Heart right ventricle (tissue), 16 donors: Measurements from ENCODE around the gene IPO4. TPM values are rescaled to one million over a fixed set of nuclear protein-coding genes. Genes with fewer than 3 reads are reported as not detected.
A peak's percentile ranks its signal among the peaks of the same experiment; 100 is the strongest.

Experiments used
- ATAC-seq, 8 donors: fragments of 200-7000 bp; cut with Tn5 transposase; one replicate each; pipeline ENCODE4 v1.9.1; 2020; ENCODE audit warnings: mild to moderate bottlenecking in 8 of 8, moderate library complexity in 8 of 8, moderate number of reproducible peaks in 1 of 8
- DNase-seq, 2 donors: peaks; one replicate each; pipeline ENCODE4 v3.0.0-alpha.2; 2020
- H3K27ac ChIP-seq, 10 donors: fragments of 200-600 bp; sonication (generic) in 2 of 10; one replicate each; pipeline versions ENCODE4 v1.5.0 to v1.8.0; 2020 to 2022; ENCODE audit warnings: mild to moderate bottlenecking in 3 of 10
- H3K27me3 ChIP-seq, 7 donors: fragments of 200-600 bp; one replicate each; pipeline ENCODE4 v1.8.0; 2021 to 2022; ENCODE audit warnings: mild to moderate bottlenecking in 2 of 7
- H3K36me3 ChIP-seq, 9 donors: fragments of 200-600 bp; sonication (generic) in 1 of 9; one replicate each; pipeline versions ENCODE4 v1.5.0 to v1.8.0; 2020 to 2022; ENCODE audit warnings: mild to moderate bottlenecking in 2 of 9
- H3K4me1 ChIP-seq, 9 donors: fragments of 200-600 bp; sonication (generic) in 1 of 9; one replicate each; pipeline versions ENCODE4 v1.5.0 to v1.8.0; 2020 to 2022; ENCODE audit warnings: mild to moderate bottlenecking in 4 of 9
- H3K4me3 ChIP-seq, 10 donors: fragments of 200-600 bp; sonication (generic) in 2 of 10; one replicate each; pipeline versions ENCODE4 v1.5.0 to v1.8.0; 2020 to 2022; ENCODE audit warnings: mild to moderate bottlenecking in 7 of 10, moderate library complexity in 2 of 10
- H3K9me3 ChIP-seq, 11 donors: fragments of 200-600 bp in 10 of 11; sonication (generic) in 2 of 11; one replicate each; pipeline versions ENCODE4 v1.5.0 to v1.8.0; 2013 to 2022; ENCODE audit warnings: mild to moderate bottlenecking in 2 of 11, control low read depth in 1 of 11, moderate library complexity in 1 of 11
- WGBS, 2 donors: extraction: QIAGEN DNeasy Blood & Tissue Kit; methylation state at CpG; one replicate each; pipeline ENCODE4 v1.1.7; 2013; ENCODE audit warnings: inconsistent platforms in 1 of 2; 5-methylcytosine and 5-hydroxymethylcytosine counted together
- intact Hi-C, 10 donors: fragments of 100-400 bp; cut with DNase I; formaldehyde crosslinking; loops; one replicate each; pipeline versions ENCODE4 v1.11.1 to v1.14.2; 2022
- polyA plus RNA-seq, 2 donors: library from polyadenylated mRNA; stranded (reverse); fragments of 200-250 nt; gene quantifications; one replicate each; pipeline ENCODE4 v1.2.3, GENCODE V29; 2013
- total RNA-seq, 10 donors: library from RNA; stranded (reverse); fragmentation: NEBNext Ultra II Directional in 3 of 10; extraction: Animal tissue kit (Norgen Biotek cat#: 25700) in 3 of 10; gene quantifications; one replicate each; pipeline versions ENCODE4 v1.2.1 to v1.2.4, GENCODE V29; 2021 to 2023
- TF ChIP-seq, protein P1 (sequence below), 9 donors: fragments of 200-600 bp; sonication (generic) in 2 of 9; IDR thresholded peaks; one replicate each; pipeline versions ENCODE4 v1.5.0 to v1.8.0; 2021 to 2022; ENCODE audit warnings: antibody characterized with exemption in 9 of 9, mild to moderate bottlenecking in 5 of 9, moderate library complexity in 1 of 9
- donor health status: Arrhythmogenic right ventricular cardiomyopathy.
- donor health status: ischemic (EF 13 %, LVEDD 7.1; RV severe dilation, severe dysfunction).
- donor health status: healthy with polysubstance abuse.
- donor health status: DM: no; HTN: yes; CAD: no.
- donor health status: DM: no; HTN: no; CAD: no.
- donor health status: ischemic (EF 25% LVEDD 6.9; RV normal size, moderate dysfunction).
- donor health status: ischemic (EF 25% LVEDD 5.7; RV mildly dilated, moderate dysfunction).
- donor health status: healthy.
- donor health status: DM: yes; HTN: yes; CAD: no.
- donor health status: Ischemic cardiomyopathy.
- donor health status: ischemic (EF 35%, LVEDD 5.7; RV mildly dilated, moderate dysfunction).
- donor health status: nonischemic (EF 11% LVEDD 7.7; RV severe dilation, severe dysfunction).
- donor health status: DM: yes; HTN: yes; CAD: no.
- donor health status: PGD.
- donor health status: ischemic (EF 29% LVEDD 5.4; RV normal size, mild dysfunction).
- donor health status: nonischemic (EF 23%, LVEDD 6.1; RV moderate dilation, normal function).

Gene IPO4
- total and polyA plus RNA-seq, 12 donors = 4.4 to 23.8 (median 12.6) TPM

DNA sequence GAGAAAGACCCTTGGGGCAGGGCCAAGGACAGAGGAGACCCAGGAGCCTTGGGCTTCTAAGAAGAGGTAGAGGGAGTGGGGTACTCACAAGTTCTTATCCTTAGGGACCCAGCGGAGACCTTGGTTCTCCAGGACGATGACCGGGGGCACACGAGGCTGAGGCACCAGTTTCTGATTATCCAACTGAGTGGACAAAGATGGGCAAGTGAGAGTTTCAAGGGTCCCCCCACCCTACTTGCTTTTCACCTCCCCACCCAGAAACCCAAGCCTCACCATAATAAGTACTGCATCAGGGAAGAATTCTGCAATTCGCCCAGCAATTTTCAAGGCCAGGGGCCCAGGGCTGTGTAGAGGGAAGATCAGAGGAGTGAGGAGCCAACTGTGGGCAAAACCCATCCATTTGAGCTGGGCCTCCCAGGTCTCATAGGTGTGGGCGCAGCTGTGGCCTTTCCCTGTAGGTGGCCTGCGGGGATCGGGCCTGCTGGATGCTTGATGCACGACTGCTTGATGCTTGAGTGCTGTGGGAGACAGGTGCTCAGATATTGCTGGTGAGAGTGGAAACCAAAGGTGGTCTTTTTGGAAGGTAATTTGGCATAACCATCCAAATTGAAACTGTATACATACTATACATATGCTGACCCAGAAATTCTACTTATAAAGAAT is 49.2 kb downstream of the IPO4 start:
- H3K4me1 ChIP-seq = peaks cover 14 to 68% (median 44%) of the 10 kb centered on the region in 9 donors
- peak overlapping the region in 3 of 10 donors; percentile 70 to 88 (median 85) for H3K4me3 ChIP-seq
- intact Hi-C loops = no loop called here

DNA sequence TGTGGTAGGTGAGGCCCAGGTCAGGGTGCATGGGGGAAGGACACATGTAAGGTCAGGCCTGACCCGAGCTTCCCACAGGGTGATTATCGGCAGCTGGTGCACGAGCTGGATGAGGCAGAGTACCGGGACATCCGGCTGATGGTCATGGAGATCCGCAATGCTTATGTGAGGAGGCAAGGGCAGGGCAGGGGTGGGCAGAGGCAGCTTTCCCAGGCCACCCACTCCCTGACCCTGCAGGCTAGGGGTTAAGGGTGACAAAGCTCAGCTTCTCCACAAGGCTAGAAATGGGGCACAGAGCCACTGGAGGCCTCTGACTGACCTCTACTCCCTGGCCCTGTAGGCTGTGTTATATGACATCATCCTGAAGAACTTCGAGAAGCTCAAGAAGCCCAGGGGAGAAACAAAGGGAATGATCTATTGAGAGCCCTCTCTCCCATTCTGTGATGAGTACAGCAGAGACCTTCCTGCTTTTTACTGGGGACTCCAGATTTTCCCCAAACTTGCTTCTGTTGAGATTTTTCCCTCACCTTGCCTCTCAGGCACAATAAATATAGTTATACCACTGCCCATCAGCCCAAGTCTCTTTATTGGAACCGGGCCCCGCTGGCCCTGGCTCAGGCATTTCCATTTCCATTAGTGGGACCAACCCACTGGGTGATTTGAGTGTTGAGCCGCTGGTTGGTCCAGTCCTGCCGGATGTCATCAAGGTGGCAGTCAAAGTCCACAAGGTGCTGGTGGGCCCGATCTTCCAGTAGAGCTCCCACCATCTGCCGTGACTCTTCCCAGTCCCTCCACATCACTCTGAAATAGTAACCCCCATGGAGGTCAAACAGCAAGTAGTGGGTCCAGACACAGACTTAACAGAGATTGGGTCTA is 50.0 kb downstream of the IPO4 start:
- Histone ChIP-seq H3K27ac (peak overlapping the region in 2 of 10 donors; percentile 20 to 25), H3K27me3 (no peaks in the 10 kb centered on the region), H3K9me3 (no peaks in the 10 kb centered on the region), H3K4me1 (peaks cover 14 to 60% (median 44%) of the 10 kb centered on the region in 9 donors), H3K4me3 (no peak overlapping the region), H3K36me3 (peaks cover 0 to 42% (median 20%) of the 10 kb centered on the region in 9 donors)
- intact Hi-C loops = no loop called here
- no peak for ATAC-seq
- TF ChIP-seq, protein P1, sequence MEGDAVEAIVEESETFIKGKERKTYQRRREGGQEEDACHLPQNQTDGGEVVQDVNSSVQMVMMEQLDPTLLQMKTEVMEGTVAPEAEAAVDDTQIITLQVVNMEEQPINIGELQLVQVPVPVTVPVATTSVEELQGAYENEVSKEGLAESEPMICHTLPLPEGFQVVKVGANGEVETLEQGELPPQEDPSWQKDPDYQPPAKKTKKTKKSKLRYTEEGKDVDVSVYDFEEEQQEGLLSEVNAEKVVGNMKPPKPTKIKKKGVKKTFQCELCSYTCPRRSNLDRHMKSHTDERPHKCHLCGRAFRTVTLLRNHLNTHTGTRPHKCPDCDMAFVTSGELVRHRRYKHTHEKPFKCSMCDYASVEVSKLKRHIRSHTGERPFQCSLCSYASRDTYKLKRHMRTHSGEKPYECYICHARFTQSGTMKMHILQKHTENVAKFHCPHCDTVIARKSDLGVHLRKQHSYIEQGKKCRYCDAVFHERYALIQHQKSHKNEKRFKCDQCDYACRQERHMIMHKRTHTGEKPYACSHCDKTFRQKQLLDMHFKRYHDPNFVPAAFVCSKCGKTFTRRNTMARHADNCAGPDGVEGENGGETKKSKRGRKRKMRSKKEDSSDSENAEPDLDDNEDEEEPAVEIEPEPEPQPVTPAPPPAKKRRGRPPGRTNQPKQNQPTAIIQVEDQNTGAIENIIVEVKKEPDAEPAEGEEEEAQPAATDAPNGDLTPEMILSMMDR (IDR thresholded peaks at IDR 0.05) = no peak
- DNase-seq = no peak
- 78% methylated on average over 13 of the region's 13 CpGs for WGBS, 2 donors

More for the DNA sequence above, 49.2 kb downstream of the IPO4 start:
- Histone ChIP-seq H3K36me3 (peaks cover 0 to 50% (median 20%) of the 10 kb centered on the region in 9 donors), H3K27ac (peak overlapping the region in 2 of 10 donors; percentile 8 to 20), H3K9me3 (no peaks in the 10 kb centered on the region), H3K27me3 (no peaks in the 10 kb centered on the region)
- TF ChIP-seq, protein P1 (IDR thresholded peaks at IDR 0.05) = no peak
- ATAC-seq (no peak), DNase-seq (no peak)
- WGBS, 2 donors = 88 to 89% methylated on average over 9 of the region's 9 CpGs

DNA sequence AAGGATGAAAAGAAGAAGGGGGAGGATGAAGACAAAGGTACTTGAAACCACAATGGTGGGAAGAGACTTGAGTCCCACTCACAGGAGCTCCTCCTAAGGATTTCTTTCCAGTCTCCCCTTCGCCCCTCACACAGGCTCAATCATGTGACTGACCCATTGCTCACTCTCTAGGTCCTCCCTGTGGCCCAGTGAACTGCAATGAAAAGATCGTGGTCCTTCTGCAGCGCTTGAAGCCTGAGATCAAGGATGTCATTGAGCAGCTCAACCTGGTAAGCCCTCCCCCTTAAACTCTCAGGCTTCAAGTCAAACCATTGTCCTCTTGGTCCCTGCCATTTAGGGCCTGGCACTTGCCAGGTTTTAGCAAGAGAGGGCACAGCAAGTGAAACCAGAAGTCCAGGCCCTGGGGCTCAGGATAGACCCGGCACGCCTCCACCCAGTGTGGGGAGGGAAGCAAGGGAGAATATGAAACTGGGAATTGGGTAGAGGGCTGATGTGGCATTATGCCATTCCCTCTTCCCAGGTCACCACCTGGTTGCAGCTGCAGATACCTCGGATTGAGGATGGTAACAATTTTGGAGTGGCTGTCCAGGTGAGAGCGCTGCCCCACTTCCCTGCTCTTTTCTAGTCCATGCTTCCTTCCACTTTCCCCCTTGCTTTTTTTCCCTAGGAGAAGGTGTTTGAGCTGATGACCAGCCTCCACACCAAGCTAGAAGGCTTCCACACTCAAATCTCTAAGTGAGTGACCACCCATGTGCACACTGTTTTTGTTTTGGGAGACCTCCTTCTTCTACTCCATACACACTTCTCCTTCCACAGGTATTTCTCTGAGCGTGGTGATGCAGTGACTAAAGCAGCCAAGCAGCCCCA is 50.9 kb downstream of the IPO4 start:
- Histone ChIP-seq H3K9me3 (no peaks in the 10 kb centered on the region), H3K4me1 (peaks cover 14 to 66% (median 48%) of the 10 kb centered on the region in 9 donors), H3K36me3 (peaks cover 0 to 35% (median 20%) of the 10 kb centered on the region in 9 donors), H3K4me3 (peak overlapping the region in 1 of 10 donors; percentile 99), H3K27me3 (no peaks in the 10 kb centered on the region), H3K27ac (peak overlapping the region in 7 of 10 donors; percentile 5 to 99 (median 97))
- ATAC-seq = no peak
- DNase-seq = no peak
- 85 to 93% methylated on average over 8 of the region's 8 CpGs for WGBS, 2 donors
- intact Hi-C loops = no loop called here
- TF ChIP-seq, protein P1 (IDR thresholded peaks at IDR 0.05) = no peak
